H1 (cell line): ENCODE results near the gene SORBS1. TPM values are rescaled to one million over a fixed set of nuclear protein-coding genes. Genes with fewer than 3 reads are reported as not detected.
A peak's percentile ranks its signal among the peaks of the same experiment; 100 is the strongest.

Source experiments
- CTCF ChIA-PET: fragments of 300-600 bp; sonication (Branson Sonifier 250); formaldehyde crosslinking; loops from one replicate; lab custom pipeline; 2021; ENCODE audit not compliant: partially characterized antibody; lab: Charles Lee
- POLR2A ChIA-PET: fragments of 300-600 bp; sonication (Branson Sonifier 250); formaldehyde crosslinking; loops from one replicate; lab custom pipeline; 2021; ENCODE audit warnings: inconsistent platforms; ENCODE audit not compliant: partially characterized antibody; lab: Charles Lee
- DNase-seq, 2 experiments: peaks; one replicate each; pipeline versions ENCODE4 v3.0.0 to v3.0.0-alpha.2; 2010 to 2022; ENCODE audit warnings: low spot score in 2 of 2, low read depth in 1 of 2, mixed read lengths in 1 of 2
- FAIRE-seq: peaks from 2 replicates; lab custom pipeline; 2011; peaks lifted over from hg19 to GRCh38; lab: Jason Lieb, UNC
- H2AFZ ChIP-seq: 2 replicates; pipeline ENCODE4 v1.8.1; 2012; ENCODE audit warnings: low read length, inconsistent platforms
- H2AK5ac ChIP-seq: 2 replicates; pipeline ENCODE4 v1.6.1; 2013; ENCODE audit warnings: low read depth, low read length
- H2BK120ac ChIP-seq: replicated peaks from 2 replicates; pipeline ENCODE3; 2013; ENCODE audit warnings: low read depth, low read length, inconsistent platforms
- H2BK12ac ChIP-seq: 2 replicates; pipeline ENCODE4 v1.6.1; 2013; ENCODE audit warnings: low read depth, low read length
- H2BK15ac ChIP-seq: 2 replicates; pipeline ENCODE4 v1.6.1; 2013; ENCODE audit warnings: low read length
- H2BK20ac ChIP-seq: 2 replicates; pipeline ENCODE4 v1.6.1; 2013; ENCODE audit warnings: low read length
- H2BK5ac ChIP-seq: 2 replicates; pipeline ENCODE4 v1.6.1; 2013; ENCODE audit warnings: low read depth, low read length
- H3K14ac ChIP-seq: 2 replicates; pipeline ENCODE4 v1.6.1; 2013; ENCODE audit warnings: inconsistent platforms; ENCODE audit not compliant: insufficient read length
- H3K18ac ChIP-seq: 2 replicates; pipeline ENCODE4 v1.6.1; 2013; ENCODE audit warnings: low read length; ENCODE audit errors: extremely low read depth
- H3K23ac ChIP-seq: 2 replicates; pipeline ENCODE4 v1.6.1; 2013; ENCODE audit warnings: inconsistent platforms; ENCODE audit not compliant: insufficient read length
- H3K23me2 ChIP-seq: 2 replicates; pipeline ENCODE4 v1.6.1; 2013; ENCODE audit warnings: low read depth, low read length
- H3K27ac ChIP-seq: 2 replicates; pipeline ENCODE4 v1.6.1; 2011; ENCODE audit warnings: low read depth, low read length, inconsistent platforms
- H3K27me3 ChIP-seq, 4 experiments: replicated peaks in 1 of 4; 1 replicate in 1 of 4; 2 replicates in 3 of 4; pipeline versions ENCODE4 v1.6.1 to v1.8.1; 2011 to 2013; ENCODE audit warnings: low read length in 3 of 4, mild to moderate bottlenecking in 3 of 4, inconsistent platforms in 2 of 4, mixed read lengths in 2 of 4, moderate library complexity in 1 of 4; ENCODE audit not compliant: control insufficient read depth in 3 of 4, insufficient read depth in 3 of 4; ENCODE audit errors: extremely low read depth in 1 of 4
- H3K36me3 ChIP-seq, 4 experiments: 2 replicates each; pipeline versions ENCODE4 v1.6.1 to v1.8.1; 2011 to 2013; ENCODE audit warnings: mild to moderate bottlenecking in 4 of 4, low read length in 3 of 4, moderate library complexity in 2 of 4, control low read depth in 1 of 4, inconsistent platforms in 1 of 4; ENCODE audit not compliant: insufficient read depth in 4 of 4, control insufficient read depth in 2 of 4
- H3K4ac ChIP-seq: replicated peaks from 2 replicates; pipeline ENCODE3; 2013; ENCODE audit warnings: low read length, low read depth, mixed read lengths, inconsistent platforms; ENCODE audit not compliant: insufficient read length
- H3K4me1 ChIP-seq, 4 experiments: replicated peaks in 1 of 4; 1 replicate in 1 of 4; 2 replicates in 3 of 4; pipeline versions ENCODE4 v1.6.1 to v1.8.1; 2011 to 2013; ENCODE audit warnings: low read length in 3 of 4, inconsistent platforms in 2 of 4, mixed read lengths in 1 of 4; ENCODE audit not compliant: insufficient read depth in 4 of 4, control insufficient read depth in 3 of 4
- H3K4me2 ChIP-seq, 2 experiments: 2 replicates each; pipeline versions ENCODE4 v1.6.1 to v1.8.1; 2011 to 2013; ENCODE audit warnings: low read depth in 2 of 2, low read length in 2 of 2, control low read depth in 1 of 2, inconsistent platforms in 1 of 2, mild to moderate bottlenecking in 1 of 2; ENCODE audit not compliant: insufficient read depth in 1 of 2
- H3K4me3 ChIP-seq, 4 experiments: fragments of 200-600, 300-600 bp in 1 of 4; sonication (generic), shearing (Covaris generic), sonication (Bioruptor Twin) in 1 of 4; 2 replicates each; pipeline versions ENCODE4 v1.5.1 to v1.8.1; 2011 to 2016; ENCODE audit warnings: low read length in 4 of 4, low read depth in 3 of 4, control low read depth in 2 of 4, inconsistent platforms in 2 of 4, mild to moderate bottlenecking in 2 of 4, mixed read lengths in 1 of 4, moderate library complexity in 1 of 4; ENCODE audit not compliant: insufficient read depth in 2 of 4; ENCODE audit errors: extremely low read depth in 1 of 4
- H3K56ac ChIP-seq: replicated peaks from 2 replicates; pipeline ENCODE3; 2013; ENCODE audit warnings: low read depth, mild to moderate bottlenecking, mixed read lengths, low read length, inconsistent platforms; ENCODE audit not compliant: insufficient read length
- H3K79me1 ChIP-seq: 2 replicates; pipeline ENCODE4 v1.6.1; 2013; ENCODE audit warnings: low read depth, low read length, control low read depth
- H3K79me2 ChIP-seq, 2 experiments: 2 replicates each; pipeline versions ENCODE4 v1.6.1 to v1.8.1; 2012 to 2013; ENCODE audit warnings: low read length in 2 of 2, mild to moderate bottlenecking in 2 of 2, inconsistent platforms in 1 of 2; ENCODE audit not compliant: insufficient read depth in 2 of 2, control insufficient read depth in 1 of 2
- H3K9ac ChIP-seq, 4 experiments: replicated peaks in 1 of 4; 1 replicate in 1 of 4; 2 replicates in 3 of 4; pipeline versions ENCODE4 v1.6.1 to v1.8.1; 2011 to 2013; ENCODE audit warnings: low read depth in 3 of 4, low read length in 3 of 4, control low read depth in 2 of 4, mild to moderate bottlenecking in 2 of 4, moderate library complexity in 2 of 4, inconsistent platforms in 1 of 4; ENCODE audit errors: extremely low read depth in 1 of 4
- H3K9me3 ChIP-seq, 2 experiments: 2 replicates each; pipeline versions ENCODE4 v1.6.1 to v1.8.1; 2012 to 2013; ENCODE audit warnings: mild to moderate bottlenecking in 2 of 2, moderate library complexity in 2 of 2, control low read depth in 1 of 2, inconsistent platforms in 1 of 2, low read depth in 1 of 2, low read length in 1 of 2, mixed read lengths in 1 of 2; ENCODE audit not compliant: insufficient read depth in 2 of 2
- H4K20me1 ChIP-seq, 2 experiments: replicated peaks in 1 of 2; 2 replicates each; pipeline versions ENCODE3 to v1.8.1; 2011 to 2013; ENCODE audit warnings: inconsistent platforms in 2 of 2, low read length in 2 of 2, mild to moderate bottlenecking in 1 of 2; ENCODE audit not compliant: insufficient read depth in 2 of 2, control insufficient read depth in 1 of 2
- H4K5ac ChIP-seq: 2 replicates; pipeline ENCODE4 v1.6.1; 2013; ENCODE audit warnings: low read length, low read depth, mixed read lengths, inconsistent platforms; ENCODE audit not compliant: insufficient read length
- H4K8ac ChIP-seq: 2 replicates; pipeline ENCODE4 v1.8.0; 2013; ENCODE audit warnings: mild to moderate bottlenecking, moderate library complexity, low read length, inconsistent platforms; ENCODE audit not compliant: insufficient read depth; ENCODE audit errors: extremely low read depth
- H4K91ac ChIP-seq: replicated peaks from 2 replicates; pipeline ENCODE3; 2013; ENCODE audit warnings: low read length, mixed read lengths, inconsistent platforms; ENCODE audit not compliant: insufficient read length
- TAF1 ChIP-seq: IDR thresholded peaks from 2 replicates; pipeline ENCODE4 v1.6.1; 2011; ENCODE audit warnings: mild to moderate bottlenecking, low read depth, low read length
- WGBS, 2 experiments: shearing (Covaris generic) in 1 of 2; methylation state at CpG; one replicate each; pipeline versions ENCODE4 v1.1.6 to v1.1.7; 2013 to 2015; ENCODE audit warnings: low lambda C conversion rate in 2 of 2, mixed read lengths in 2 of 2, inconsistent platforms in 1 of 2, low coverage in 1 of 2, missing lambda C conversion rate in 1 of 2; ENCODE audit not compliant: insufficient replicate concordance in 2 of 2, insufficient coverage in 1 of 2, insufficient read length in 1 of 2; ENCODE audit errors: extremely low coverage in 1 of 2, missing lambda C conversion rate in 1 of 2; 5-methylcytosine and 5-hydroxymethylcytosine counted together
- polyA plus RNA-seq, 7 experiments: library from polyadenylated mRNA; depleted of rRNA in 3 of 7; stranded (reverse) in 5 of 7; unstranded in 2 of 7; fragments of >200 nt in 5 of 7; fragments of 200-250 nt in 2 of 7; gene quantifications; 1 replicate in 5 of 7; 2 replicates in 1 of 7; 4 replicates in 1 of 7; pipeline versions ENCODE4 v1.2.1 to v1.2.3, GENCODE V29; 2011 to 2013; ENCODE audit warnings: missing spikeins in 2 of 7, mixed read lengths in 2 of 7
- total RNA-seq: library from RNA; stranded (reverse); fragmentation: NEBNext Ultra II Directional; extraction: Animal tissue kit (Norgen Biotek cat#: 25700); gene quantifications from 2 replicates; pipeline ENCODE4 v1.2.1, GENCODE V29; 2021

The SORBS1 gene
- total and polyA plus RNA-seq, 2 of the 8 experiments (the other 6 are each of a cell fraction or from before 2014, with no cell fraction given) = 16.0 to 35.0 TPM

GRCh38 chr10:95508730-95509129 lies 52.4 kb downstream of the SORBS1 start:
- ChIA-PET POLR2A (interaction anchor here (0.9 to 1.2 kb wide), 2 partner anchors 32 to 39 kb away, joined by 3 to 4 read pairs; no protein-coding TSS in a partner anchor), CTCF (interaction anchor here (0.8 to 3.3 kb wide), 7 partner anchors 8 to 721 kb away, joined by 3 to 12 read pairs (median 5); no protein-coding TSS in a partner anchor)
- no peak overlapping the region for H2BK5ac ChIP-seq
- H3K4me1 ChIP-seq = peaks cover 0 to 10% (median 6%) of the 10 kb centered on the region in 4 experiments; a peak in 5 of 7 replicates
- no peak overlapping the region for H3K56ac ChIP-seq
- H4K8ac ChIP-seq = no peak overlapping the region
- H3K27me3 ChIP-seq = no peaks in the 10 kb centered on the region
- H2BK20ac ChIP-seq = no peak overlapping the region
- no peak overlapping the region for H3K4me2 ChIP-seq
- H3K23ac ChIP-seq = no peak overlapping the region
- H4K5ac ChIP-seq = no peak overlapping the region
- H3K79me2 ChIP-seq = peaks cover 0 to 59% of the 10 kb centered on the region in 2 experiments; a peak in 3 of 4 replicates
- H3K4me3 ChIP-seq = no peak overlapping the region
- peak overlapping the region; percentile 17; the same call in 1 of the 2 replicates for H2AK5ac ChIP-seq
- no peaks in the 10 kb centered on the region; the same call in 1 of the 2 replicates for H3K23me2 ChIP-seq
- no peak overlapping the region for H2BK12ac ChIP-seq
- no peak for FAIRE-seq
- H2AFZ ChIP-seq = no peak overlapping the region
- H3K79me1 ChIP-seq = peaks cover 6% of the 10 kb centered on the region; the same call in 1 of the 2 replicates
- no peak overlapping the region; a peak in 1 of 7 replicates for H3K9ac ChIP-seq
- TF ChIP-seq TAF1 = no peak
- H3K9me3 ChIP-seq = no peaks in the 10 kb centered on the region
- H2BK120ac ChIP-seq = no peak overlapping the region
- H3K18ac ChIP-seq = no peak overlapping the region
- H3K14ac ChIP-seq = no peak overlapping the region
- H4K91ac ChIP-seq = no peak overlapping the region
- no peaks in the 10 kb centered on the region for H4K20me1 ChIP-seq
- DNase-seq = no peak
- H3K27ac ChIP-seq = no peak overlapping the region
- WGBS, 2 experiments = 67% methylated on average over 3 of the region's 3 CpGs; no CpG with 5 or more reads in 1 of the 2 experiments
- no peaks in the 10 kb centered on the region for H3K36me3 ChIP-seq
- no peak overlapping the region for H2BK15ac ChIP-seq
- no peak overlapping the region for H3K4ac ChIP-seq
